HG02973 (cell line): ENCODE measurements around the gene ELK3.

Source experiments
- ATAC-seq: cut with Tn5 transposase; IDR thresholded peaks from one replicate; pipeline ENCODE4 v1.9.1; 2021; ENCODE audit warnings: moderate library complexity; ENCODE audit not compliant: unreplicated experiment

Gene ELK3

DNA sequence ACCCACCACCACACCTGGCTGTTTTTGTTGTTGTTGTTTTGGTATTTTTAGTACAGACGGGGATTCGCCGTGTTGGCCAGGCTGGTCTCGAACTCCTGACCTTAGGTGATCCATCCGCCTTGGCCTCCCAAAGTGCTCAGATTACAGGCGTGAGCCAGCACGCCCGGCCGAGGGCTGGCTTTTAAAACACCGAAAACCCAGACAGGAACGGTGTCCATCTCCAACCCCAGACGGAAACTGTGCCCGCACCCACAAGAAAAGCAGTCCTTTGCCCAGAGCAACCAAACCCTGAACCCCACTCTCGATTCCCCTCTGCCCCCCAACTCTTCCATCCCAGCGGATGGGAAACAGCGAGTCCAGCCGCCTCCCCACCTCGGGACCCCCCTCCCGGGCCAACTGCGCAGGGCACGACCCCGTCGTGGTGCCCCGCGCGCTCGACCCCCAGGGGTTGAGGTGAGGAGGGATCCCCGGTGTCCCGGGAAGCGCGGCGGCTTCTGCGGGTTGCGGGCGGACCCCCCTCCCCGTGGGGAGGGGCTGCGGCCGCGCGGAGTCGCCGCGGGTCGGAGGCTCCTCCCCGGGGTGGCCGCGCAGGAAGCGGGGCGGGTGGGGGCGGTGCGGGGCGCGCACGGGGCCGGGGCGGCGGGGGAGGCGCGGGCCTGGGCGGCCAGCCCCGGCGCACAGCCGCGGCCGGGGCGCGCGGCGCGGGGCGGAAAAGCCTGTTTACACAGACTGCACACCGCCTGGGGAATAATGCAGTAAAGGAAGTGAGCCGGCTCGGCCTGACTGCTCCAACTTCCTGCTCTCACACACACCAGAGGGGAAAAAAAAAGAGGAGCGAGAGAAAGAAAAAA is at the start of gene ELK3:
Gene ELK3, plus strand, starts transcription at position 651 of the 851 bp plus-strand sequence.
- peak; percentile 38 for ATAC-seq

GRCh38 chr12:96146747-96147146 is 47.4 kb upstream of the ELK3 start:
- ATAC-seq, result no peak

DNA sequence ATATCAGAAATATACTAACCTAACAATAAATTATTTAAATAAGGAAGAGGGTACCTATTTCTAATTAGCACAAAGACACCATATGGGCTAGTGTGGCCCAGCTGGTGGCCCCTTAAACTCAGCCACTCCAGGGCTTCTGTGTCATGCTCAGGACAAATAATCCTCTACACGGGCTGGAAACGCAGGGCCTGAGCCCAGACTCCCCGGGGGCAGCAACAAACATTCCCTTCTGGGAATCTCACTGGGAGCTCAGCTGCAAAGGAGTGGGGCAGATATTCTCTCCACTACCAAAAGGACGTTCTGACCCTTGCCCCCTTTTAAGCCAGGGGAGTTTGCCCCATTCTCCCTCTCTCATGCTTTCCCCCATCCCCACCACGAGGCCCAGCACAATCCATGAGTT is 43.7 kb upstream of the ELK3 start:
- no peak for ATAC-seq

DNA sequence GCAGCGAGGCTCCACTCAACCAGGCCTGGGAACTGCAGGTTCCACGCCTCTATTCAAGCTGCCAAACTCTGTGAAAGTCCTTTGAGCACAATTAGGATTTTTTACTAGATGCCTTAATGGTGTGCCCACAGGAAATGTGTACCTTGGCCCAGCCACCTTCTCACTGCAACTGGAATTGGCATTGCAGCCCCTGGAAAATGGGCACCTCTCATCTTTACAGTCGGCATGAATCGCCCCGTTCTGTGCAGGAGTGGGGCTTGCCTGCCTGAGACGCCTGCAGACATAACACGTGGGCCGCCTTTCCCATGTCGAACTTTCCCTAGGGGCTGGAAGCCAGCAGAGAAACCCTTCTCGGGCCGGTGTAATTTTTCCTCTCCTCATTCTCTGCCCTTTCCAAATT is 42.0 kb upstream of the ELK3 start:
- no peak for ATAC-seq

DNA sequence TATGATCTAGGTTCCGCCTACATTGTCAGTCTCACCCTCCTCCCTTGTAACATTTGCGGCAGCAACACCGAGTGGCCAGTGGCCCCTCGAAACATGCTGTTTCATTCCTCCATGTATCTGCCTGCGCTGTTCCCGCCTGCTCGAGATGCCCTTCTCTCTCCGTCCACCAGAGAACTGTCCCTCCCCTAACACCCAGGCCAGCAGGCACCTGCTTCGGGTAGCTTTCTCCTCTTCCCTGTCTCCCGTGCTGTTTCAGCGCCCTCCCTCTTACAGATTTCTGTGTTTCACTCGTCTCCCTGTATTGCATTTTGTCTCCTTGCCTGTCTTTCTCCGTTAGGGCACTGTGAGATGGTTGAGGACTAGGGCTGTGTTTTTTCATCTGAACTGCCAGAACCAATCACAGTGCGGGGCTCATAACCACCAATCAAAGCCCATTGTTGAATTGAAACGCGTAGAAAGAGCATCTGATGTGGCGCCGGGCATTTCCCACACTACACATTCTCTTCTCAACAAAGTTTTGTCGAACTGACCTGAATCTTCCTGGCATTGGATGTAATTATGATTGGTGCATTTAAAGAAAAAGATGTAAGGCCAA is 40.9 kb upstream of the ELK3 start:
- no peak for ATAC-seq

DNA sequence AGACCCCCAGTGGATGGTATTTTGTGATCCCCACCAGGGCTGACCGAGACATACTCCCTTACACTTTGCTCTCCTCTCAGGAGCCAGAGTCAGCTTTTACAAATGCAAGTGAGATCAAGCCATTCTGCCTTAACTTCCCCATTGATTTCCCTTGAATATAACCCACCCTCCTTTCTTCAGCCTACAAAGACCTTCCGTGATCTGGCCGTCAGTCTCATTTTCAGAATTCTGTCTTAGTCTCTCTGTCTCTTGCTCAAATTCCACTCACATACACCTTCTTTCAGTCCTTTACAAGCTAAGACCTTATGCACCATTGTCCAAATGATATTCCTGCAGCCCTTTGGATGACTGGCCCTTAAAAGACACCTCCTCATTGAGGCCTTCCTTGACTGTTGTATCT is 39.0 kb upstream of the ELK3 start:
- ATAC-seq, result no peak

- ATAC-seq, result no peak
Observed at GRCh38 chr12:96155781-96156180, 38.4 kb upstream of the ELK3 start.

- no peak for ATAC-seq
Observed at GRCh38 chr12:96156211-96156610, 38.0 kb upstream of the ELK3 start.

- no peak for ATAC-seq
Observed at GRCh38 chr12:96157427-96157826, 36.7 kb upstream of the ELK3 start.

- ATAC-seq, result no peak
Observed at GRCh38 chr12:96164951-96165811, 29.0 kb upstream of the ELK3 start.

GRCh38 chr12:96166765-96167164 is 27.4 kb upstream of the ELK3 start:
- no peak for ATAC-seq

DNA sequence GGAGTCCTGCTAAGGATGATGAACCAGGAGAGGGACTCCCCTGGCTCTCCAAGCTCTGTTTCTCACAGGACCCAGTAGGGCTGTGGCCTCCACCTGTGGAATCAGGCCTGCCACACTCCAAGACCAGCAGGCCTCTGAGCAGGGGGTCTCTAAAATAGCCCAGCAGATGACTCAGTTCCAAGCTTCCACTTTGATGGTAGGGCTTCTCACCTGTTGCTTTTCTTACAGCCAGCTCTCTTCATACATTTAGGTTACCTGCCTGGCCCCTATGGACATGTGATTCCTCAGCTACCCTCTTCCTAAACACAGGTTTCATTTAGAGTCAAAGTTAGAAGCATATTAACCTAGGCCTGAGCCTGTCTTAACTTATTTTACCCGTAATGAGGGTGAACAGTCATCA is 26.7 kb upstream of the ELK3 start:
- ATAC-seq, result no peak

DNA sequence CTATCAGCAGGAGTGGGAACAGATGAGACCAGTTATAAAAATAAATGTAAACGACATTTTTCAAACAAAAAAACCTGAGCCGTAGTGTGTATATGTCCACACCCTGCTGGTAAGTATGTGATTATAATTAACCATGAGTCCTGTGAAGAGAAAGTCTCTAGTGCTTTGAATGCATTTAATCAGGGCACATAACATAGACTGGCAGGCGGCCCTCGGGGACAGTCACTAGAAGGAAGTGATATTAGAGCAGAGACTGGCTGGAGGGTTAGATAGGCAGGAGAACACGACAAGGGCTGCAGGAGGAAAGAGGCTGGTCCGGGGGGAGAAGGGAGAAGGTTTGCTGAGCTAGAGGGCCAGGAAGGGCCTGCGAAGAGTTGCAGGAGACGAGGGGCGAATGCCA is 23.8 kb upstream of the ELK3 start:
- ATAC-seq, result no peak

- ATAC-seq, result no peak
Observed at GRCh38 chr12:96170762-96171161, 23.4 kb upstream of the ELK3 start.

GRCh38 chr12:96171905-96172304 is 22.3 kb upstream of the ELK3 start:
- ATAC-seq, result no peak

- no peak for ATAC-seq
Observed at GRCh38 chr12:96172981-96173380, 21.2 kb upstream of the ELK3 start.

DNA sequence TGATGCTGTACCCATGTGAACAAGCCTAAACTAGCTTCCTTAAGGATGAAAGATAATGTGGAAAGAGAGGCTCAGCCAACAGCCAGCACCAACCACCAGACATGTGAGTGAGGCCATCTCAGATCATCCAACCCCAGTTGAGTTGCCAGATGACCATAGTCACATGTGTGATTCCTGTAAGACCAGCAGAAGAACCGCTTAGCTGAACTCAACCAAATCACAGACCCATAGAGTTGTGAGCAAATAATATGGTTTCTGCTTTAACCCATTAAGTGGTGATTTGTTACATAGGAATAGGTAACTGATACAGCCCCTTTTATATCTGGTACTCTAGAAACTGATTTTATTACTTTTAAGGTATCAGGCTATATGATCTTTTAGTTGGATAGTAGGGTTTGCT is 17.6 kb upstream of the ELK3 start:
- no peak for ATAC-seq

GRCh38 chr12:96177013-96177412 is 17.2 kb upstream of the ELK3 start:
- no peak for ATAC-seq

GRCh38 chr12:96183734-96184370 is 10.3 kb upstream of the ELK3 start:
- ATAC-seq, result no peak

- no peak for ATAC-seq
Observed at GRCh38 chr12:96185914-96186313, 8.3 kb upstream of the ELK3 start.

- ATAC-seq, result no peak
Observed at GRCh38 chr12:96186607-96187301, 7.4 kb upstream of the ELK3 start.
